Liver (tissue), 3 donors: ENCODE data around the gene CCR7.
A peak's percentile ranks its signal among the peaks of the same experiment; 100 is the strongest.

Experiments used
- FOXA1 ChIP-seq: IDR thresholded peaks from 2 replicates; pipeline ENCODE4 v1.6.1; 2016; ENCODE audit warnings: antibody characterized with exemption
- GABPA ChIP-seq, 2 donors: IDR thresholded peaks in 1 of 2; conservative IDR thresholded peaks in 1 of 2; 2 replicates each; pipeline ENCODE4 v1.6.1; 2016; ENCODE audit warnings: antibody characterized with exemption in 2 of 2, mild to moderate bottlenecking in 1 of 2, moderate library complexity in 1 of 2
- HNF4A ChIP-seq, 2 donors: conservative IDR thresholded peaks; 2 replicates each; pipeline ENCODE4 v1.6.1; 2016; ENCODE audit warnings: antibody characterized with exemption in 2 of 2, mild to moderate bottlenecking in 2 of 2
- JUND ChIP-seq, 2 donors: IDR thresholded peaks; 2 replicates each; pipeline ENCODE4 v1.6.1; 2016; ENCODE audit warnings: antibody characterized with exemption in 2 of 2
- RAD21 ChIP-seq, 2 donors: IDR thresholded peaks; 2 replicates each; pipeline ENCODE4 v1.6.1; 2016; ENCODE audit warnings: antibody characterized with exemption in 2 of 2, mild to moderate bottlenecking in 2 of 2
- SP1 ChIP-seq: IDR thresholded peaks from 2 replicates; pipeline ENCODE4 v1.6.1; 2018; ENCODE audit warnings: antibody characterized with exemption, mild to moderate bottlenecking
- YY1 ChIP-seq: IDR thresholded peaks from 2 replicates; pipeline ENCODE4 v1.6.1; 2016; ENCODE audit warnings: antibody characterized with exemption, mild to moderate bottlenecking
- TF ChIP-seq, protein P1 (sequence below): fragments of 150-350 bp; IDR thresholded peaks from 2 replicates; pipeline ENCODE4 v1.5.1; 2017; ENCODE audit warnings: improper control_type of control experiment, low read depth, low read length; ENCODE audit not compliant: missing input control
- TF ChIP-seq, protein P2 (sequence below): IDR thresholded peaks from 2 replicates; pipeline ENCODE4 v1.6.1; 2016; ENCODE audit warnings: antibody characterized with exemption
- TF ChIP-seq, protein P3 (sequence below): IDR thresholded peaks from 2 replicates; pipeline ENCODE4 v1.6.1; 2016; ENCODE audit warnings: antibody characterized with exemption, mild to moderate bottlenecking
- donor health status: healthy.
- donor health status: healthy.

DNA sequence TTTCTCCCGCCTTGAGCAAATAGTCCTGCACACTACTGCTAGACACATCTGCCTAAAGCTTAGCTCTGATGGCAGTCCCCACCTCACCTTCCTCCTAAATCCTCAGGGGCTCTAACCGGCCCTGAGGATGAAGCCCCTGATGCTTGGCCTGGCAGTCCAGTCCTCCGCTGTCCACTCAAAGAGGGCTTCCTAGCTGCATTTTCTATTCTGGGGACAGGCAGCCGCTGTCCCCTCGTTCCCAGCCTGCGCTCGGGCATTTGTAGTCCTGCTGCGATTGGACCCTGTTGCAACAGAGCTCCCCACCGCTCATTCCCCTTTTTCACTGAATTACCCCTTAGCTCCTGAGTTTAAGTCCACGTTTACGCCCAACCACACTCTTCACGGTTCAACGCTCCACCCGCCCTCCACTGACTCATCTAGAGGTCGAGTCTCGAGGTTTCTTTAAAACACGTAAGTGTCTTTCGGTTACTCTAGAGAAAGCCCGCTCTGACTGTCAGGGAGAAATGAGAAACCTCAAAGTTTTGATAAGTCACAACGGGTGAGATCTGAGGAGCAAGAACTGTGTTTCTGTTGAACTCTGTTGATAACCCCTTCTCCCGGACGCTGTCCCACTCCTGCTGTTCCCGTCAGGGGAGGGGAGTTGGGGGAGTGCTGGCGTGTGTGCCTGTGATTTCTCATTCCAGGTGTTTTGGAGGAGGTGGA, 4.5 kb downstream of the CCR7 start:
- TF ChIP-seq, protein P1, sequence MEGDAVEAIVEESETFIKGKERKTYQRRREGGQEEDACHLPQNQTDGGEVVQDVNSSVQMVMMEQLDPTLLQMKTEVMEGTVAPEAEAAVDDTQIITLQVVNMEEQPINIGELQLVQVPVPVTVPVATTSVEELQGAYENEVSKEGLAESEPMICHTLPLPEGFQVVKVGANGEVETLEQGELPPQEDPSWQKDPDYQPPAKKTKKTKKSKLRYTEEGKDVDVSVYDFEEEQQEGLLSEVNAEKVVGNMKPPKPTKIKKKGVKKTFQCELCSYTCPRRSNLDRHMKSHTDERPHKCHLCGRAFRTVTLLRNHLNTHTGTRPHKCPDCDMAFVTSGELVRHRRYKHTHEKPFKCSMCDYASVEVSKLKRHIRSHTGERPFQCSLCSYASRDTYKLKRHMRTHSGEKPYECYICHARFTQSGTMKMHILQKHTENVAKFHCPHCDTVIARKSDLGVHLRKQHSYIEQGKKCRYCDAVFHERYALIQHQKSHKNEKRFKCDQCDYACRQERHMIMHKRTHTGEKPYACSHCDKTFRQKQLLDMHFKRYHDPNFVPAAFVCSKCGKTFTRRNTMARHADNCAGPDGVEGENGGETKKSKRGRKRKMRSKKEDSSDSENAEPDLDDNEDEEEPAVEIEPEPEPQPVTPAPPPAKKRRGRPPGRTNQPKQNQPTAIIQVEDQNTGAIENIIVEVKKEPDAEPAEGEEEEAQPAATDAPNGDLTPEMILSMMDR = no peak
- TF ChIP-seq RAD21 (IDR thresholded peaks at IDR 0.05) = peak in 1 of 2 donors; percentile 3
- TF ChIP-seq FOXA1 = no peak
- no peak for TF ChIP-seq HNF4A (conservative IDR thresholded peaks at IDR 0.05)
- no peak for TF ChIP-seq YY1
- TF ChIP-seq, protein P2, sequence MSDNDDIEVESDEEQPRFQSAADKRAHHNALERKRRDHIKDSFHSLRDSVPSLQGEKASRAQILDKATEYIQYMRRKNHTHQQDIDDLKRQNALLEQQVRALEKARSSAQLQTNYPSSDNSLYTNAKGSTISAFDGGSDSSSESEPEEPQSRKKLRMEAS = no peak
- no peak for TF ChIP-seq GABPA (IDR thresholded peaks at IDR 0.05 in 1 of 2, conservative IDR thresholded peaks at IDR 0.05 in 1 of 2)
- no peak for TF ChIP-seq JUND (IDR thresholded peaks at IDR 0.05)
- TF ChIP-seq, protein P3, sequence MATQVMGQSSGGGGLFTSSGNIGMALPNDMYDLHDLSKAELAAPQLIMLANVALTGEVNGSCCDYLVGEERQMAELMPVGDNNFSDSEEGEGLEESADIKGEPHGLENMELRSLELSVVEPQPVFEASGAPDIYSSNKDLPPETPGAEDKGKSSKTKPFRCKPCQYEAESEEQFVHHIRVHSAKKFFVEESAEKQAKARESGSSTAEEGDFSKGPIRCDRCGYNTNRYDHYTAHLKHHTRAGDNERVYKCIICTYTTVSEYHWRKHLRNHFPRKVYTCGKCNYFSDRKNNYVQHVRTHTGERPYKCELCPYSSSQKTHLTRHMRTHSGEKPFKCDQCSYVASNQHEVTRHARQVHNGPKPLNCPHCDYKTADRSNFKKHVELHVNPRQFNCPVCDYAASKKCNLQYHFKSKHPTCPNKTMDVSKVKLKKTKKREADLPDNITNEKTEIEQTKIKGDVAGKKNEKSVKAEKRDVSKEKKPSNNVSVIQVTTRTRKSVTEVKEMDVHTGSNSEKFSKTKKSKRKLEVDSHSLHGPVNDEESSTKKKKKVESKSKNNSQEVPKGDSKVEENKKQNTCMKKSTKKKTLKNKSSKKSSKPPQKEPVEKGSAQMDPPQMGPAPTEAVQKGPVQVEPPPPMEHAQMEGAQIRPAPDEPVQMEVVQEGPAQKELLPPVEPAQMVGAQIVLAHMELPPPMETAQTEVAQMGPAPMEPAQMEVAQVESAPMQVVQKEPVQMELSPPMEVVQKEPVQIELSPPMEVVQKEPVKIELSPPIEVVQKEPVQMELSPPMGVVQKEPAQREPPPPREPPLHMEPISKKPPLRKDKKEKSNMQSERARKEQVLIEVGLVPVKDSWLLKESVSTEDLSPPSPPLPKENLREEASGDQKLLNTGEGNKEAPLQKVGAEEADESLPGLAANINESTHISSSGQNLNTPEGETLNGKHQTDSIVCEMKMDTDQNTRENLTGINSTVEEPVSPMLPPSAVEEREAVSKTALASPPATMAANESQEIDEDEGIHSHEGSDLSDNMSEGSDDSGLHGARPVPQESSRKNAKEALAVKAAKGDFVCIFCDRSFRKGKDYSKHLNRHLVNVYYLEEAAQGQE = no peak
- TF ChIP-seq SP1 = no peak
